Measurements from ENCODE around the gene NUMB.

NUMB gene

GRCh38 chr14:73231981-73232851, 226.1 kb downstream of the NUMB start:
- H3K4me1 ChIP-seq (ENCODE audit: control insufficient read depth in 2 of 2, insufficient read depth in 2 of 2, low read length in 2 of 2) = peaks cover 5 to 13% of the 10 kb centered on the region in 2 donors

GRCh38 chr14:73230051-73230450, 228.3 kb downstream of the NUMB start:
- Histone ChIP-seq H3K27me3 (ENCODE audit: control insufficient read depth in 2 of 2, insufficient read depth in 2 of 2, low read length in 2 of 2) (peaks cover 4 to 10% of the 10 kb centered on the region in 2 donors), H3K36me3 (ENCODE audit: control insufficient read depth in 2 of 2, insufficient read depth in 2 of 2, low read length in 2 of 2) (peaks cover 2 to 6% of the 10 kb centered on the region in 2 donors), H3K4me1 (ENCODE audit: control insufficient read depth in 2 of 2, insufficient read depth in 2 of 2, low read length in 2 of 2) (peaks cover 0 to 8% of the 10 kb centered on the region in 2 donors), H3K4me3 (ENCODE audit: low read length in 2 of 2) (no peak overlapping the region), H3K27ac (ENCODE audit: low read depth in 2 of 2, low read length in 2 of 2) (no peak overlapping the region), H3K9me3 (ENCODE audit: control insufficient read depth in 2 of 2, low read length in 2 of 2) (no peaks in the 10 kb centered on the region), H3K9ac (ENCODE audit: low read depth in 1 of 2, low read length in 2 of 2) (no peak overlapping the region)

More at GRCh38 chr14:73231981-73232851, 226.1 kb downstream of the NUMB start:
- no peak overlapping the region for H3K4me3 ChIP-seq (ENCODE audit: low read length in 2 of 2)
- peaks cover 4 to 14% of the 10 kb centered on the region in 2 donors for H3K27me3 ChIP-seq (ENCODE audit: control insufficient read depth in 2 of 2, insufficient read depth in 2 of 2, low read length in 2 of 2)
- no peak overlapping the region for H3K27ac ChIP-seq (ENCODE audit: low read depth in 2 of 2, low read length in 2 of 2)
- no peaks in the 10 kb centered on the region for H3K9me3 ChIP-seq (ENCODE audit: control insufficient read depth in 2 of 2, low read length in 2 of 2)
- H3K9ac ChIP-seq (ENCODE audit: low read depth in 1 of 2, low read length in 2 of 2) = no peak overlapping the region
- H3K36me3 ChIP-seq (ENCODE audit: control insufficient read depth in 2 of 2, insufficient read depth in 2 of 2, low read length in 2 of 2) = peaks cover 0 to 6% of the 10 kb centered on the region in 2 donors

GRCh38 chr14:73227812-73228781, 230.2 kb downstream of the NUMB start:
- H3K9me3 ChIP-seq (ENCODE audit: control insufficient read depth in 2 of 2, low read length in 2 of 2) = no peaks in the 10 kb centered on the region
- H3K27me3 ChIP-seq (ENCODE audit: control insufficient read depth in 2 of 2, insufficient read depth in 2 of 2, low read length in 2 of 2) = no peaks in the 10 kb centered on the region
- peaks cover 0 to 8% of the 10 kb centered on the region in 2 donors for H3K4me1 ChIP-seq (ENCODE audit: control insufficient read depth in 2 of 2, insufficient read depth in 2 of 2, low read length in 2 of 2)
- H3K27ac ChIP-seq (ENCODE audit: low read depth in 2 of 2, low read length in 2 of 2) = peak overlapping the region in 1 of 2 donors; percentile 32
- no peak overlapping the region for H3K9ac ChIP-seq (ENCODE audit: low read depth in 1 of 2, low read length in 2 of 2)
- peaks cover 9 to 10% of the 10 kb centered on the region in 2 donors for H3K36me3 ChIP-seq (ENCODE audit: control insufficient read depth in 2 of 2, insufficient read depth in 2 of 2, low read length in 2 of 2)
- H3K4me3 ChIP-seq (ENCODE audit: low read length in 2 of 2) = no peak overlapping the region

DNA sequence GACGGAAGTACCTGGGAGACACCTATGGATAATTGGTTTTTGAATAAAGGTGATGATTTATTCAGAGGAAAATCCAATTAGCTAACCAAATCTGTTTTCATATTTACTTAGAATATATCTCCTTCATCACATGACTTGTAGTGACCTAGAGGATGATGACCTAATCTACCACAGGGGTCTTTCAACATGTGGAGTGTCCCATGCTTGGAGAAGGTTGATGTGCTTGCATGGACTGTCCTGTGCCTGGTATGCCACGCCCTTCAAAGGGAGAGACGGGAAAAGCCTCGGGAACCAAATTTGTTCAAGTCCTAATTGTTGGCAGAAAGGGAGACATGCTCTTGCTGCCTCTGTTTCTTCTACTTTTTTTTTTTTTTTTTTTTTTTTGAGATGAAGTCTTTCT, 232.8 kb downstream of the NUMB start:
- H3K4me1 ChIP-seq (ENCODE audit: control insufficient read depth in 2 of 2, insufficient read depth in 2 of 2, low read length in 2 of 2) = peaks cover 0 to 8% of the 10 kb centered on the region in 2 donors
- H3K36me3 ChIP-seq (ENCODE audit: control insufficient read depth in 2 of 2, insufficient read depth in 2 of 2, low read length in 2 of 2) = peaks cover 19 to 24% of the 10 kb centered on the region in 2 donors

More for the DNA sequence above, 232.8 kb downstream of the NUMB start:
- Histone ChIP-seq H3K27me3 (ENCODE audit: control insufficient read depth in 2 of 2, insufficient read depth in 2 of 2, low read length in 2 of 2) (no peaks in the 10 kb centered on the region), H3K9me3 (ENCODE audit: control insufficient read depth in 2 of 2, low read length in 2 of 2) (no peaks in the 10 kb centered on the region), H3K9ac (ENCODE audit: low read depth in 1 of 2, low read length in 2 of 2) (no peak overlapping the region), H3K27ac (ENCODE audit: low read depth in 2 of 2, low read length in 2 of 2) (no peak overlapping the region), H3K4me3 (ENCODE audit: low read length in 2 of 2) (no peak overlapping the region)

All from mucosa of rectum (tissue), 2 donors.